SK-N-MC (cell line): ENCODE measurements around the gene TMOD1.

Experiments
- DNase-seq: peaks from one replicate; pipeline ENCODE4 v3.0.0-alpha.2; 2011; ENCODE audit warnings: low read depth, low spot score
- H3K27ac ChIP-seq: fragments of 200-600 bp; sonication (generic); 2 replicates; pipeline ENCODE4 v1.5.1; 2016; ENCODE audit warnings: mixed run types
- H3K36me3 ChIP-seq: fragments of 200-600 bp; sonication (generic); 2 replicates; pipeline ENCODE4 v1.6.1; 2017; ENCODE audit warnings: antibody characterized with exemption, low read length, mixed read lengths; ENCODE audit not compliant: insufficient read depth
- H3K4me3 ChIP-seq: fragments of 200-600 bp; sonication (generic); 2 replicates; pipeline ENCODE4 v1.5.1; 2016
- H3K9ac ChIP-seq: fragments of 200-600 bp; sonication (generic); 2 replicates; pipeline ENCODE4 v1.8.0; 2017; ENCODE audit warnings: mixed run types, mixed read lengths; ENCODE audit not compliant: insufficient read length
- H3K9me3 ChIP-seq: fragments of 200-600 bp; sonication (generic); 2 replicates; pipeline ENCODE4 v1.6.1; 2017; ENCODE audit warnings: low read depth, mild to moderate bottlenecking, antibody characterized with exemption, low read length, moderate library complexity, mixed read lengths
- EZH2 ChIP-seq: fragments of 200-600 bp; sonication (generic); IDR thresholded peaks from one replicate; pipeline ENCODE4 v1.6.1; 2017; ENCODE audit warnings: antibody characterized with exemption
- FOXP2 ChIP-seq: optimal IDR thresholded peaks from 2 replicates; pipeline ENCODE3; 2011; ENCODE audit warnings: mild to moderate bottlenecking, moderate library complexity; ENCODE audit not compliant: insufficient read depth; ENCODE audit errors: extremely low read length, control extremely low read depth
- POLR2AphosphoS5 ChIP-seq: IDR thresholded peaks from 2 replicates; pipeline ENCODE4 v1.6.1; 2012; ENCODE audit warnings: mild to moderate bottlenecking, low read depth, low read length, borderline replicate concordance

Gene TMOD1

DNA sequence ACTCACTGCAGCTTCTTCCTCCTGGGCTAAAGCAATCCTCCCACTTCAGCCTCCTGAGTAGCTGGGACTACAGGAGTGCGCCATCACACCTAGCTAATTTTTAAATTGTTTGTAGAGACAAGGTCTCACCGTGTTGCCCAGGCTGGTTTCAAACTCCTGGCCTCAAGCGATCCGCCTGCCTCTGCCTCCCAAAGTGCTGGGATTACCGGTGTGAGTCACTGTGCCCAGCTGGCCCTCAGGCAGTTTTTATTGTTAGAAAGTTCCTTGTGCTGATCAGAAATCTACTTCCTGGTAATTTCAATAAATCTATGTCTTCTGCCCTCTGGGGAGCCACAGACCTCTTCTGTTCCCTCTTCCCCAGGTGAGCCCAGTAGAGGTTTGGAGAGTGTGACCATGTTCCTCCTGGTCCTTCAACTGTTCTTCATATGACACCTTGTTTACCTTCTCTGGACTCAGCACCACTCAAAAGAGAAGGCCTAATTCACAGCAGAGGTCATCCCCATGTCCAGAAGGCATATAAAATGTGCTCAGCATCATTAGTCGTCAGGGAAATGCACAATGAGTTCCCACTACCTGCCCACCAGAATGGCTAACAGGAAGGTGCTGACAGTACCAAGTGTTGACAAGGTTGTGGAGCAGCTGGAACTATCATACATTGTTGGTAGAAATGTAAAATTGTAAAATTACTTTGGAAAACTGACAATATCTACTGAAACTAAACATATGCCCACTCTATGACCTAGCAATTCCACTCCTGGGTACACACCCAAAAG, 10.4 kb downstream of the TMOD1 start:
- DNase-seq = no peak
- TF ChIP-seq EZH2 = no peak
- TF ChIP-seq FOXP2 = no peak
- TF ChIP-seq POLR2AphosphoS5 = no peak
- Histone ChIP-seq H3K9me3 (no peaks in the 10 kb centered on the region), H3K36me3 (no peaks in the 10 kb centered on the region), H3K9ac (no peak overlapping the region), H3K4me3 (no peak overlapping the region), H3K27ac (no peak overlapping the region)

DNA sequence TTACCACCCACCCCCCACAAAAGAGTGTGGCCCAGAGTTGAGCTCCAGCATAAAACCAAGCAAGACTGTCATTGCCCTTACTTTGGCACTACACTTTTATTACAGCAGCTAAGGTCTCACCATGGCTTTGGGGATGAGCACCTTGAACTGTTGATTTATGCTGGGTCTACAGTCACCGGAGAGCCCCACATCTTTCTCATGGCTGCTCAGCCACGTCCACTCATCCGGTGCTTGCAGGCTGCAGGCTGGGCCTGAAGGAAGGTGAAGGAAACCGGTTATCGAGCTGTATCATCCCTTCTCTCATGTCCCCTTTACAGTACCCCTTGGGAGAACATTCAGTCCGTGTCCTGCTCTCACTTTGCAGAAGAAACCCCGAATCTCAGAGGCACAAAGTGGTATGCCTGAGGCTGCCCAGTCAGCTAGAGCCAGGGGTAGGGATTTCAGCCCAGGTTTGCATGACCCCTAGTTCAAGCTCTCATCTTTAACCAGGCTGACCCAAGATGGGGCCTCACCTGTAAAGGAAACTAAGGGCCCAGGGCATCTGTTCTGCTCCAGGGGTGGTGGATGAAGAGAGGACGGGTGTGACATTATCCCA, 11.6 kb downstream of the TMOD1 start:
- TF ChIP-seq FOXP2 = no peak
- no peak for TF ChIP-seq POLR2AphosphoS5
- no peak for TF ChIP-seq EZH2
- Histone ChIP-seq H3K4me3 (no peak overlapping the region), H3K9me3 (no peaks in the 10 kb centered on the region), H3K9ac (no peak overlapping the region), H3K27ac (no peak overlapping the region), H3K36me3 (no peaks in the 10 kb centered on the region)
- no peak for DNase-seq

DNA sequence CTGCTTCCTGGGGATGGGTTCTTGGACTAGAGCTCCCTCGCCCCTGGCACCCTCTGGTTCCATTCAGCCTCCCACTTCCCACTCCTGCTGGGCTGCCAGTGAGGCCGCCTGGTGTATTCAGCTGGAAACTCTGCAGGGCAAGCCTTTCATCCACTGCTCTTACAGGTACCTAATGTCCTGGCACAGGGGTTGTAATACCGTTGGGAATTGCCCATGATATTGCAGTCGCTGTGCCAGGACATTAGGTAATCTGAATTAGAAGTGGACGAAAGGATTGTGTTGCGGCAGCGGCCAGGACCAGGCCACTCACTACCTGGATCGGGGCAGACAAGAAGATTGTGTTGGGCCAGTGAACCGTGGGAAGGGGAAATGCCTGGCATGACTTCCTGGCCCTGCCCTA, 13.1 kb downstream of the TMOD1 start:
- Histone ChIP-seq H3K9ac (no peak overlapping the region), H3K9me3 (no peaks in the 10 kb centered on the region), H3K27ac (no peak overlapping the region), H3K36me3 (no peaks in the 10 kb centered on the region), H3K4me3 (no peak overlapping the region)
- no peak for DNase-seq
- no peak for TF ChIP-seq FOXP2
- TF ChIP-seq EZH2 = no peak
- no peak for TF ChIP-seq POLR2AphosphoS5

DNA sequence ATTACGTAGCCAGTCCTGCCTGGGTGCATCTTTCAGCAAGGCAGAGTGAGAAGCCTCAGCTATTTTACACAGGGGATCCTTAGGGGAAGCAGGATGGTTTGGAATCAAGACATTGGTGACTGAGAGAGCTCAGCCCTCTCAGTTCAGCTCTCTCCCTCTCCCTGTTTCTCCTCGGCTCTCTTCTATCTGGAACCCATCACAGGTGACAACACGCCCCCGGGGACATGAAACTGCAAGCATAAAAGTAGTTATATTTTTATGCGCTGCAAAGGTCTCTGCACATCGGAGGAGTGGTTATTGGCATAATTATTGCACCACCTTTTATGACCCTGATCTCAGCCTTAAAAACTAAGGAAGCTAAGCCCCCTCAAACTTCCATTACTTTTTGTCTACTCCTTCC, 14.2 kb downstream of the TMOD1 start:
- no peak for DNase-seq
- no peak overlapping the region for H3K9ac ChIP-seq
- no peak overlapping the region for H3K27ac ChIP-seq
- TF ChIP-seq POLR2AphosphoS5 (no peak), EZH2 (no peak), FOXP2 (no peak)
- H3K4me3 ChIP-seq = no peak overlapping the region
- H3K9me3 ChIP-seq = no peaks in the 10 kb centered on the region
- no peaks in the 10 kb centered on the region for H3K36me3 ChIP-seq

DNA sequence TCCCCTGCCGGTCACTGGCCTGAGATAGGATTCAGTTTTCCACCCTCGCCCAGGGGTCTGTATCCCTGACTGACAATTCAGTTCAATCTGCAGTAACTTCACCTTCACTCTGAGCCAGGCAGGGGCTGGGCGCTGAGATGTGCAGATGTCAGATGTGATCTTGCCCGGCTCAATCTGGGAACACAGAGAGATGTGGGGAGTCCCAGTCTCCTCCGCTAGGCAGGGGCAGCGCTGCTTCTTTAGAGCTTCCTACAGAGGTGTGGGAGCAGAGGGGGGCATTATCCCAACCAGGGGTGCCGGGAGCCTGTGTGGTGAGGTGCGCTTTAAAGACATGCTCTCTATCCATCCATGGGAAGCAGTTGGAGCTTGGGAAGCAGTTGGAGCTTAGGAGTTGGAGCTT, 14.6 kb downstream of the TMOD1 start:
- Histone ChIP-seq H3K9ac (no peak overlapping the region), H3K9me3 (no peaks in the 10 kb centered on the region), H3K27ac (no peak overlapping the region), H3K36me3 (no peaks in the 10 kb centered on the region), H3K4me3 (no peak overlapping the region)
- no peak for TF ChIP-seq EZH2
- no peak for TF ChIP-seq POLR2AphosphoS5
- TF ChIP-seq FOXP2 = no peak
- no peak for DNase-seq

DNA sequence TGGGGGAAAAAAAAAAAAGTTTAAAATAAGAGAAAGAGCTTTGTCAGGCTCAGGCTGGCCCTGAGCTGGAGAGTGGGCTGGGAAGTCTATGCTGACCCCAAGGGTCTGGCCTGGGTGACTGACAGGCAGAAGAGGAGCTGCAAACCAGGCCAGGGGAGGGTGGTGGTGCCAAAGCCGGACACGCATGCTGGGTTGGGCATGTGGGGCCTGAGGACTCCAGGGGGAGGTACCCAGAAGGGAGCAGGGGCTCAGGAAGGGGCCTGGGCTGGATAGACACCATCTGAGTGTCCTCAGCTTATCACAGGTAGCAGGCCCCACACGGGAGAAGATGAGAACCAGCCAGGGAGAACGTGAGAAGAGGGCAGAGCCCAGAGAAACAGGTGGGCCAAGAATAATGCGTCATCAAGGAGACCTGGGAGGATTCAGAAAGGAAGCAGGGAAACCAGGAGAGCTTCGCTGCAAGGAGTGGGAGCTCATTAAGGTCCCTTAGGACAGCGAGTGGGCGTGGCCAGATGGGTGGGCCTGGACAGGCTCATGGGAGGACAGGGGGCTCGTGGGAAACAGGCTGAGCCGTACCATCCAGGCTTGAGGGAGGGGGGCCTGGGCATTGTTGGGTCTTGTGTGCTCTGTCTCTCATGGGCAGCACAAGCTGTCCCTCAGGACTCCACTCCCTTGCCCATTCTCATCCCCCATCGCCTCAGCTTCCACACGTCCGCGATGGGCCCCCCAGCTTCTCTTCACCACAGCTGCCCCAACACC, 16.0 kb downstream of the TMOD1 start:
- H3K9ac ChIP-seq = no peak overlapping the region
- no peak for DNase-seq
- no peak overlapping the region for H3K4me3 ChIP-seq
- TF ChIP-seq POLR2AphosphoS5 (no peak), EZH2 (no peak)
- no peaks in the 10 kb centered on the region for H3K9me3 ChIP-seq
- H3K36me3 ChIP-seq = no peaks in the 10 kb centered on the region
- no peak overlapping the region for H3K27ac ChIP-seq

DNA sequence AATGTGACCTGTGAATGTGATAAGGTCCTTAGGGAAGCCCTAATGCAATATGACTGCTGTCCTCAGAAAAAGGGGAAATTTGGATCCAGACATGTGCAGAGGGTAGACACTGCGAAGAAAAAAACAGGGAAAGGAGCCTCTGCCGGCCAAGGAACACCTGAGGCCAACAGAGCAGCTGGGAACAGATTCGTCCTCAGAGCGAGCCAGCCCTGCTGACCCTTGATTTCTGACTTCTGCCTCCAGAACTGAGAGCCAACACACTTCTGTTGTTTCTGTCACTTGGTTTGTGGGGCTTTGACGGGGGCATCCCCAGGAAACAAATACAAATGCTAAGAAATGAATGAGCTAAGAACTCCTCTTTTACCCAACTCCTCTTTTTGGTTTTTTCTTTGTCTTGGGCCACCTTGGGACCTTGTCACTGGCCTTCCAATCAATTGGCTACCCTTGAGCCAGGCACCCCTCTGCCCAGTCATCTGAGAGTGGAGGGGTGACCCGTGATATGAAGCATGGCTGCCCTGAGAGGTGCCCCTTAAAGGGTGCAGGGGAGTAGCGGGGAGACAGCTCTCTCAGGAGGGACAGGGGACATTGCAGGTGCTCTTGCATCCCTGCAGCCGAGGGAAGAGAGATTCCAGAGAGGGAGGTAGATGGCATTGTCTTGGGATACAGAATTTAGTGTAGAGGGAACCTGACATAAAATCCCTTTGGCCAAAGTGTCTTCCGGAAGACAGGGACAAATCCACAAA, 16.9 kb downstream of the TMOD1 start:
- Histone ChIP-seq H3K27ac (no peak overlapping the region), H3K36me3 (no peaks in the 10 kb centered on the region), H3K4me3 (no peak overlapping the region), H3K9me3 (no peaks in the 10 kb centered on the region), H3K9ac (no peak overlapping the region)
- TF ChIP-seq EZH2 = no peak
- no peak for DNase-seq

DNA sequence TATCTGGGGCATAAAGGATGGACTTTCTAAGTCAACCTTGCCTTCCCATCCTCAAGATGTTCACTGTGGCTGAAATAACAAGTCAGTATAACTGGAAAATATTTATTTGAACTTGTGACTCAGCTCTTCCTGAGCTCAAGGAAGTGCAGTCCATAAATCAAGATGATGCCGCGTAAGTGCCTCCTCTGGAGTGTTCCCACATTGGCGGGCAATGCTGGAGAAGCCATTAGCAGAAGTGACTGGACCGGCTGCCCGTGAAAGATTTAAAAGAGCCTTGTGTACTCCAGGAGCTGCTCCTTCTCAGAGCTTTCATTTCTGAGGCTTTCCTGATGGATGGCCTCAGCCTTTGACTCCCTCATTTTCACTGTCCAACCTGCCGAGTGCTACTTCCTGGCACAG, 17.4 kb downstream of the TMOD1 start:
- Histone ChIP-seq H3K4me3 (no peak overlapping the region), H3K9ac (no peak overlapping the region), H3K9me3 (no peaks in the 10 kb centered on the region), H3K27ac (no peak overlapping the region), H3K36me3 (no peaks in the 10 kb centered on the region)
- TF ChIP-seq FOXP2 (no peak), POLR2AphosphoS5 (no peak), EZH2 (no peak)
- no peak for DNase-seq
